HepG2 (cell line): ENCODE results near the gene SLCO2B1. TPM values are rescaled to one million over a fixed set of nuclear protein-coding genes. Genes with fewer than 3 reads are reported as not detected.

Experiments
- CSRNP1 ChIP-seq: sonication (generic); formaldehyde crosslinking; IDR thresholded peaks from 2 replicates; pipeline ENCODE4 v1.8.1; 2023; ENCODE audit warnings: mild to moderate bottlenecking, missing genetic modification reagents
- ETV6 ChIP-seq: sonication (generic); formaldehyde crosslinking; conservative IDR thresholded peaks from 2 replicates; pipeline ENCODE4 v1.4.0; 2020; ENCODE audit warnings: missing genetic modification reagents
- EZH2 ChIP-seq: conservative IDR thresholded peaks from 2 replicates; pipeline ENCODE4 v1.6.1; 2012; ENCODE audit warnings: mild to moderate bottlenecking, low read depth, low read length, moderate library complexity
- HOXA5 ChIP-seq: sonication (generic); formaldehyde crosslinking; IDR thresholded peaks from 2 replicates; pipeline ENCODE4 v1.4.0; 2020; ENCODE audit warnings: missing genetic modification reagents
- MTF2 ChIP-seq: sonication (generic); formaldehyde crosslinking; IDR thresholded peaks from 2 replicates; pipeline ENCODE4 v1.5.0; 2020; ENCODE audit warnings: missing genetic modification reagents, borderline replicate concordance
- NR2F1 ChIP-seq, 2 experiments: fragments of 450-650 bp in 1 of 2; formaldehyde crosslinking in 1 of 2; IDR thresholded peaks; 2 replicates each; pipeline versions ENCODE4 v1.5.0 to v1.6.1; 2016 to 2020; ENCODE audit warnings: mild to moderate bottlenecking in 1 of 2, missing compliant biosample characterization in 1 of 2, missing genetic modification reagents in 1 of 2, moderate library complexity in 1 of 2
- PHB2 ChIP-seq: fragments of 450-650 bp; IDR thresholded peaks from 2 replicates; pipeline ENCODE4 v1.6.1; 2018; ENCODE audit not compliant: partially characterized antibody
- PHF8 ChIP-seq: sonication (generic); formaldehyde crosslinking; IDR thresholded peaks from 2 replicates; pipeline ENCODE4 v1.5.0; 2020; ENCODE audit warnings: missing genetic modification reagents
- PITX1 ChIP-seq: sonication (generic); formaldehyde crosslinking; IDR thresholded peaks from 2 replicates; pipeline ENCODE4 v1.5.1; 2020; ENCODE audit warnings: mild to moderate bottlenecking, missing genetic modification reagents
- POLR2G ChIP-seq: fragments of 200-400 bp; formaldehyde crosslinking; IDR thresholded peaks from 2 replicates; pipeline ENCODE4 v1.6.1; 2018; ENCODE audit warnings: mild to moderate bottlenecking, low read depth, low read length, moderate library complexity
- RXRA ChIP-seq: sonication (generic); formaldehyde crosslinking; IDR thresholded peaks from 2 replicates; pipeline ENCODE4 v1.5.1; 2020; ENCODE audit warnings: missing genetic modification reagents
- SAP130 ChIP-seq: IDR thresholded peaks from 2 replicates; pipeline ENCODE4 v1.6.1; 2016; ENCODE audit warnings: low read depth
- SMAD3 ChIP-seq: sonication (generic); formaldehyde crosslinking; IDR thresholded peaks from 2 replicates; pipeline ENCODE4 v1.4.0; 2020; ENCODE audit warnings: missing genetic modification reagents
- THAP8 ChIP-seq: sonication (generic); formaldehyde crosslinking; IDR thresholded peaks from 2 replicates; pipeline ENCODE4 v1.5.1; 2020; ENCODE audit warnings: missing genetic modification reagents, mild to moderate bottlenecking, borderline replicate concordance
- TP53 ChIP-seq: sonication (generic); formaldehyde crosslinking; conservative IDR thresholded peaks from 2 replicates; pipeline ENCODE4 v1.4.0; 2020; ENCODE audit warnings: missing genetic modification reagents
- U2AF2 ChIP-seq: fragments of 200-400 bp; formaldehyde crosslinking; IDR thresholded peaks from 2 replicates; pipeline ENCODE4 v1.6.1; 2017; ENCODE audit warnings: low read depth, mild to moderate bottlenecking, low read length
- ZGPAT ChIP-seq: IDR thresholded peaks from 2 replicates; pipeline ENCODE4 v1.6.1; 2016; ENCODE audit warnings: mild to moderate bottlenecking
- ZNF224 ChIP-seq: sonication (generic); formaldehyde crosslinking; IDR thresholded peaks from 2 replicates; pipeline ENCODE4 v1.5.0; 2020; ENCODE audit warnings: mild to moderate bottlenecking, missing genetic modification reagents
- ZNF253 ChIP-seq: sonication (generic); formaldehyde crosslinking; IDR thresholded peaks from 2 replicates; pipeline ENCODE4 v1.8.0; 2022; ENCODE audit warnings: mild to moderate bottlenecking, missing genetic modification reagents, borderline replicate concordance
- ZNF414 ChIP-seq: sonication (generic); formaldehyde crosslinking; IDR thresholded peaks from 2 replicates; pipeline ENCODE4 v1.5.0; 2020; ENCODE audit warnings: missing genetic modification reagents
- ZNF556 ChIP-seq: sonication (generic); formaldehyde crosslinking; IDR thresholded peaks from 2 replicates; pipeline ENCODE4 v1.4.0; 2020; ENCODE audit warnings: mild to moderate bottlenecking, missing genetic modification reagents, borderline replicate concordance
- ZNF557 ChIP-seq: sonication (generic); formaldehyde crosslinking; IDR thresholded peaks from 2 replicates; pipeline ENCODE4 v1.4.0; 2020; ENCODE audit warnings: missing genetic modification reagents
- ZNF558 ChIP-seq: sonication (generic); formaldehyde crosslinking; IDR thresholded peaks from 2 replicates; pipeline ENCODE4 v1.9.0; 2022; ENCODE audit warnings: mild to moderate bottlenecking, missing genetic modification reagents, borderline replicate concordance
- ZNF652 ChIP-seq: IDR thresholded peaks from 2 replicates; pipeline ENCODE4 v1.6.1; 2016; ENCODE audit warnings: low read depth, borderline replicate concordance
- ZNF891 ChIP-seq: sonication (generic); formaldehyde crosslinking; IDR thresholded peaks from 2 replicates; pipeline ENCODE4 v1.5.0; 2020; ENCODE audit warnings: mild to moderate bottlenecking, missing genetic modification reagents
- ZSCAN25 ChIP-seq: sonication (generic); formaldehyde crosslinking; IDR thresholded peaks from 2 replicates; pipeline ENCODE4 v1.8.0; 2022; ENCODE audit warnings: mild to moderate bottlenecking, missing genetic modification reagents
- ZSCAN5A ChIP-seq: sonication (generic); formaldehyde crosslinking; IDR thresholded peaks from 2 replicates; pipeline ENCODE4 v1.8.0; 2022; ENCODE audit warnings: mild to moderate bottlenecking, missing genetic modification reagents, borderline replicate concordance
- polyA plus RNA-seq, 8 experiments: library from polyadenylated mRNA; depleted of rRNA in 3 of 8; stranded (reverse) in 7 of 8; unstranded in 1 of 8; fragments of >200 nt; fragmentation: Illumina TruSeq in 4 of 8; extraction: Trizol in 4 of 8; gene quantifications; 2 replicates each; pipeline versions ENCODE4 v1.2.1 to v1.2.3, GENCODE V29; 2011 to 2016; ENCODE audit warnings: low read depth in 4 of 8, missing spikeins in 1 of 8, mixed read lengths in 1 of 8; ENCODE audit not compliant: insufficient read depth in 1 of 8
- total RNA-seq, 5 experiments: library from RNA; depleted of rRNA; stranded (reverse); fragments of >200 nt; fragmentation: Illumina TruSeq; extraction: Trizol; gene quantifications; 2 replicates each; pipeline ENCODE4 v1.2.3, GENCODE V29; 2016; ENCODE audit warnings: low read depth in 1 of 5

The SLCO2B1 gene
- total and polyA plus RNA-seq, 2 of the 13 experiments (the other 11 are each of a cell fraction or from before 2014, with no cell fraction given), result 15.3 to 19.8 TPM

- TF ChIP-seq ZNF558 (peak; percentile 89; the same call in 1 of the 2 replicates), RXRA (CRISPR knock-in tag) (no peak), ZNF253 (CRISPR knock-in tag) (0 out of 2 replicates have a peak, but pooled peaks have one; percentile 35), ZNF891 (CRISPR knock-in tag) (peak; percentile 95; the same call in 1 of the 2 replicates), ZNF224 (CRISPR knock-in tag) (no peak; the same call in 1 of the 2 replicates), ZNF652 (CRISPR knock-in tag) (peak; percentile 48; the same call in 1 of the 2 replicates), ZNF557 (peak; percentile 98; the same call in 1 of the 2 replicates), NR2F1 (CRISPR knock-in tag; IDR thresholded peaks at IDR 0.05) (no peak), ZNF556 (CRISPR knock-in tag) (no peak), U2AF2 (no peak), HOXA5 (CRISPR knock-in tag) (peak; percentile 99), ETV6 (CRISPR knock-in tag) (peak; percentile 94), SMAD3 (CRISPR knock-in tag) (peak; percentile 99), EZH2 (no peak), SAP130 (CRISPR knock-in tag) (peak; percentile 89), ZGPAT (CRISPR knock-in tag) (peak; percentile 66; the same call in 1 of the 2 replicates), ZSCAN25 (CRISPR knock-in tag) (peak; percentile 77; the same call in 1 of the 2 replicates), THAP8 (CRISPR knock-in tag) (no peak), PHB2 (no peak), TP53 (CRISPR knock-in tag) (peak; percentile 80; the same call in 1 of the 2 replicates), MTF2 (CRISPR knock-in tag) (no peak), CSRNP1 (CRISPR knock-in tag) (no peak), PHF8 (CRISPR knock-in tag) (no peak), ZSCAN5A (CRISPR knock-in tag) (0 out of 2 replicates have a peak, but pooled peaks have one; percentile 57), ZNF414 (CRISPR knock-in tag) (no peak), POLR2G (no peak), PITX1 (CRISPR knock-in tag) (peak; percentile 58; the same call in 1 of the 2 replicates)
Measured at GRCh38 chr11:75214411-75214821, 63.5 kb downstream of the SLCO2B1 start (continued).
